ENCODE data around the gene SRRD.

Gene SRRD

DNA sequence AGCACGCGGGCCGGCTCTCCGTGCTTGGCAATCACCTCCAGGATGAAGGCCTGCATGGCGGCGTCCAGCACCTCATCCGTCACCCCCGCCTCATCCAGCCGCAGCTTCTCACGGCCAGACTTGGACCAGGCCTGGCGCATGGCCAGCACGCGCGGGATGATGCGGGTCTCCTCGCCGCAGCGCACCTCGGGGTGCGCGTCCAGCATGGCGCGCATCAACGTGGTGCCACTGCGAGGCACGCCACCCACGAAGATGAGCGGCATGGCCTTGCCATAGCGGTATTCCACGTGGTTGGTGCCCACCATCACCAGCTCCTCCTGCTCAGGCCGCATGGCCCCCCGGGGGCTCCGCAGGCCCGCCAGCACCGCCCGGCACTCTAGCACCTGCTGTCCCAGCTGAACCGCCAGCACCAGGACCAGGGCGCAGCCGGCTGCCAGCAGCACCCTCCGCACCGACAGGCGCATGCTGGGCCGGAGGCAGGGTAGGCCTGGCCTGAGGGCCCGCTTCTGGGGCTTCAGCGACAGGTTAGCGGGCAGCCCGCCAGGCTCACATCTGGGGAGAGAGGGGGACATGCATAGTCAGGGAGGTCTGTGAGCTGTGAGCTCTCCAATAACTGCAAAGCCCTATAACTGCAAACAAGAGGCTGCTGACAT is 57.6 kb downstream of the SRRD start:
- DNase-seq = peak in 2 of 10 donors; percentile 64 to 86
- intact Hi-C loops (cut with DNase I) = no loop called here

DNA sequence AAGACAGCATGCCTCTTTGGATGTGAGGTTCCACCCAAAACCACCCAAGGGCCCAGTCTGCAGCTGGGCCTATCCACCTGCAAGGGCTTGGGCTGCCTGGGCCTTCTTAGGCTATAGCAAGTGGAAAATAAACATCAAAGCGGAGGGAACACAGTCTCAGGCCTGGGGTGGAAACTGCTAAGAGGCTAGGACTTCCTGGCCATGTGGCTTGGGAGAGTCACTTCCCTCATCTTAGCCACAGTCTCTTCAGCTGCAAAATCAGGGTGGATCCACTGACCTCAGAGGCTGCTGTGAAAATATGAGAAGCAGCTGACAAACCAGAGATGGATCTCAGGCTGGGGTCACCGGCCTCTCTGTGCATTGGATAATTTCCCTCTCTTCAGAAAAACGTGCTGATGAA is 59.2 kb downstream of the SRRD start:
- intact Hi-C loops (cut with DNase I) = no loop called here
- DNase-seq = peak in 2 of 10 donors; percentile 31 to 71

All from posterior cingulate gyrus (tissue), 11 donors.